GM20431 (cell line): ENCODE results near the gene PDE8B.

Experiments
- in situ Hi-C: fragments of 300-500 bp; cut with MseI, MboI; formaldehyde crosslinking; loops from one replicate; pipeline ENCODE4 v1.15.0; 2020; ENCODE audit warnings: low sequenced_read_pairs; ENCODE audit not compliant: unreplicated experiment

PDE8B gene

DNA sequence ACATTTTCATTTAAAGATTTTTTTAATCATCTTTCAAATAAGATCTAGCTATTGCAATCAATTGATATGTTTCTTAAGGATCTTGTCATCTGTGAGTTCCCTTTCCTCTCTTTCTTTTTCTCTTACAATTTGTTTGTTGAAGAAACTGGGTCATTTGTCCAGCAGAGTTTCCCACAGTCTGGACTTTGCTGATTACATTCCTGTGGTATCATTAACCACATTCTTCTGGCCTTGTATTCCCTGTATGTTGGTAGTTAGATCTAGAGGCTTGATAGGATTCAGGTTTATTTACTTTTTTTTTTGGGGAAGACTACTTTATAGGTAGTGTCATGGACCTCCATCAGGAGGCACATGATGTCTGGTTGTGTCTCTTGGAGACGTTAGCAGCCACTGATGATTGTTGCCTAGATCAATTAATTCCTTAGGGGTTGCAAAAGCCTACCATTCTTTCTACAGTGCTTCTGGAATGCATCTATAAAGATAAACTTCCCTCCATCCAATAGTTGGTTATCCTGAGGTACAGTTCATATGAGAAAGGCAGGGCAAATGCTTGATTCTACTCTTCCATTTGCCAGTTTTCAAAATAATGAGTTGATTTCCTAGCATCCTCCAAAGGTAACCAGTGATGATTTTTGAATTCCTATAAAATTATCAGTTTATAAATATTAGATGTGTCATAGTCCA, 14.3 kb downstream of the PDE8B start:
- in situ Hi-C loops: no loop called here

DNA sequence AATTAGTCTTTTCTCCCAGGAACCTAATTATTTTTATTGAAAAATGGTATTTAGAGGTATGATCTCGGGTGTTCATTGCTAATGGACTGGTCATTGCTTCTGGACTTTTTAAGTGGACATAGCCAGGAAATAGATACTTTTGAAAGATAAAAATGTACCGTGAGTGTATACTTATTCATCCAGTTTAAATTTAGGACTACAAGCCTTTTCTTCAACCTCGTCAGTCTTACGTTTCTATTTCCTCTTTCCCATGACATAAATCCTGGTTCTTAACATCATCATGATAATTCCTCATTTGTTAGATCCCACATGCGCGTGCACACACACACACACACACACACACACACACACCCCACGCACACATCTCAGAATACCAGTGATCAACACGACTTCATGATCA, 15.1 kb downstream of the PDE8B start:
- in situ Hi-C loops: no loop called here

DNA sequence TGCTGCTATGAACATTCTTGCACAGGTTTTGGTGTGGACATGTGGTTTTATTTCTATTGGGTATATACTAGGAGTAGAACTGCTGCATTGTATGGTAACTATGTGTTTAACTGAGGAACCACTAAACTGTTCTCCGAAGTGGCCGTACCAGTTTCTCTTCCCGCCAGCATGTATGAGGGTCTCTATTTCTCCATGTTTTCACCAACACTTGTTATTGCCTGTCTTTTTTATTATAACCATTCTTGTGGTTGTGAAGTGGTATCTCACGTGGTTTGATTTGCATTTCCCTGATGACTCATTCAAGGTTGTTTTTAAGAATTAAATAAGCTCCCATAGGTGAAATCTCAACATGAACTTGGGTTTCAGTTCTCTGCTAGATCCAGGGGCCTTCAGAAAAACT, 19.4 kb downstream of the PDE8B start:
- in situ Hi-C loops: no loop called here

- in situ Hi-C loops: no loop called here
Observed at GRCh38 chr5:77230727-77231470, 20.4 kb downstream of the PDE8B start.

DNA sequence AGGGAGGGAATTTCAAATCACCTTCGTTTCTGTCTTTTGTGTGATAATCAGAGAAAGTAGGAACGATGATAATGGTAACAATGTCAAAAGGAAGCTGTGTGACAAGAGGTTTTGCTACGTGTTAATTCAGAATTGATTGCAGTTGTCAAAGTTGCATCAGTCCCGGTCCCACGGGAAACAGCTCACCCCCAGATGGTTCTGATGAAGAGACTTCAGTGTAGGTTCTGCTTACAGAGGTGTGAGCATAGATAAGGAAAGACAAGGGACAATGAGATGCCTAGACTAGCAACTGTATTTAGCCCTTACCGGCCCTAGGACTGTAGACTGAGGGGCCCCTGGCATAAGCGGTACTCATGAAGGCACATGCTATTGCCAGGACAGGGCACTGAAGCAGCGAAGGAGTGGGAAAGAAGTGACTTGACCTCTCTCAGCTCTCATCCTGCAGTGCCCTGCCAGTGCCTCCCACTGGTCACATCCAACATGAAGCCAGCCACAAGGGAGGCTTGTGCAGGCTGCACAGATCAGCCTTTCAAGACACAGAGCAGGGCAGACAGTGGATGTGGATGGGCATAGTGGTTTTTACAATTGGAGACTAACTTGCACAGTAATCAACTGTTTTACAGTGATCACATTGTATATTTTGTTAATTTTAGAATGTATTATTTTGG, 21.1 kb downstream of the PDE8B start:
- in situ Hi-C loops: no loop called here

GRCh38 chr5:77232574-77233358, 22.3 kb downstream of the PDE8B start:
- in situ Hi-C loops: no loop called here

DNA sequence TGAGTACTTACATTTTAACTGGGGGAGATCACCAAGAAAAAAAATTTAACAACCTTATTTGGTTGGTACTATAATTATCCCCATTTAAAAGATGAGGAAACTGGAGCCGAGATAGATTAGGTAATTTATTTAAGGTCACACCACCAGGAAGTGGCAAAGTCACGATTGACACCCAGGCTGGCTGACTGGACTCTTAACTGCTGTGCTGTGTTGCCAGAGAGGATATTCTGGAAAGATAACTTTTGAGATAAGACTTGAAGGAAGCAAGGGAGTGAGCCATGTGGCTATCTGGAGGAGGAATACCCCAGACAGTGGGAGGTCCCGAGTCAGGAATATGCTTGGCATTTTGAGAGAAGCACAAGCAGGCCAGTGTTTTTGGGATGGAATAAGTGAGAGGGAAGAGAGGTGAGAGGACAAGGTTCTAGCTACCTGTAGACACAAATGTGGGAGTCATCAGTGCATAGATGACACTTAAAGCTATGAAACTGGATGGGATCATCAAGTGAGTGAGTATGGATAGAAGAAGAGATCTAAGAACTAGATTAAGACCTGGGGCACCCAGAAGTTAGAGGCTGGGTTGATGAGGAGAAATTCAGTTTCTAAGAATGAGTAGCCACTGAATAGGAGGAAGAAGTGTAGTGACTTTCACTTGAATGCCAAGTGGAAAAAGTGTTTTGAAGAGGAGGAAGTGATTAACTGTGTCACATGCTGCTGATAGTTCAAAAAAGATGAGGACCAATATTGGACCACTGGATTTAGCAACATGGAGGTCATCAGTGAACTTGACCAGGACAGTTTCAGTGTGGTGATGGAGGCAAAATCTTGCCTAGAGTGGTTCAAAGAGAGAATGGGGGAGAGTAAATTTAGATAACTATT, 25.6 kb downstream of the PDE8B start:
- in situ Hi-C loops: no loop called here

- in situ Hi-C loops: no loop called here
Observed at GRCh38 chr5:77239126-77239741, 28.8 kb downstream of the PDE8B start.

GRCh38 chr5:77241444-77241843, 31.0 kb downstream of the PDE8B start:
- in situ Hi-C loops: no loop called here

GRCh38 chr5:77249475-77249874, 39.0 kb downstream of the PDE8B start:
- in situ Hi-C loops: no loop called here

DNA sequence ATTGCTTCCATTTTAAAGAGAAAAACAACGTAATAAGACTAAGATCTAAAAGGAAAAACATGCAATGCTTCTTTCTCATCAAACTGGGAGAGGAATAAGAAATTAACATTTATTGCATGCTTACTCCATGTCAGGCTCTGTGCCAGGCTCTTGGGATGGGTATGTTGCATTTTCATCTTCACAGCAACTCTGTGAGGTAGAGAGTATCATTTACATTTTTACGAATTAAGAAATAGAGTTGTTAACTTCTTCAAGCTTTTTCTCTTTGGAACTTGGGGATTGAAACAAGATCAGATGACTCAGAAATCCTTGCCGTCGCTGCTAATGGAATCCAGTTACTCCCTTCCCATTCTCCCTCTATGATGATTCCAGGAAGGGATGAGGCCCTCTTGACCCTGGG, 39.5 kb downstream of the PDE8B start:
- in situ Hi-C loops: no loop called here

- in situ Hi-C loops: no loop called here
Observed at GRCh38 chr5:77251921-77252320, 41.4 kb downstream of the PDE8B start.

DNA sequence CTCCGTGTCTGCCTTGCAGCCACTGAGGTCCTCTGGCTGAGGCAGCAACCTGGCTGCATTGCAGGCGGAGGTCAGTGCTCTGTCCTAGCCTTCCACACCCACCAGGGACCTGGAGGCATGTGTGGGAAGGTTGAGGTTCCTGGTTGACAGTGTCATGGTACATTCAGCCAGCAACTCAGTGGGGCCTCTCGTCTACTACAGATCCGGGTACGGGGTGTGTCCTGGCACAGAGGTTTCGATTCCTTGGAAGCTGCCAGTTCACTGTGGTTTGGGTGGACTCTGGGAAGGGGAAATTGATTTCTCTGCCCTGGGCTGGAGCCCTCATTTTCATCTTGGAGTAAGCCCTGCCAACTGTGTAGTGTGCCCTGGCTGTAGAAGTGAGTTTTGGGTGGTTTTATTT, 45.1 kb downstream of the PDE8B start:
- in situ Hi-C loops: no loop called here

GRCh38 chr5:77256406-77256805, 45.9 kb downstream of the PDE8B start:
- in situ Hi-C loops: no loop called here

- in situ Hi-C loops: no loop called here
Observed at GRCh38 chr5:77258652-77259051, 48.2 kb downstream of the PDE8B start.

DNA sequence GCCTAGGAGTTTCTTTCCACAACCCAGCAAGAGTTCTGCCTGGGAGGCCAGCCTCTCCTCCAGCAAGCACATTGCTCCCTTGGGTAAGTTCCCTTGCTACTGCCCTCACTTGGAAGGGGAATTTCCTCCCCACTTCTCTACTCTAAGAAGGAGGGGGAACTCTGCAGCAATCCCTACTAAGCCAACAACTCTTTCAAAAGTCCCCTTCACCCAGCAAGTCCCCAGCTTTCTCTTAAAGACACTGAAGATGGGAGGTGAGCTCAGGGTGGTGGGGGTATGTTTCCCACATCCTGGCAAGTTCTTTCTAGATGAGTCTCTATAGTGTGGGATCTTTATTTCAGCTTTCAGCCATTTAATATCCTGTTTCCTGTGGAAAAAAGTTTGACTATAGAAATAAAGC, 49.0 kb downstream of the PDE8B start:
- in situ Hi-C loops: no loop called here

- in situ Hi-C loops: no loop called here
Observed at GRCh38 chr5:77262697-77263096, 52.2 kb downstream of the PDE8B start.

DNA sequence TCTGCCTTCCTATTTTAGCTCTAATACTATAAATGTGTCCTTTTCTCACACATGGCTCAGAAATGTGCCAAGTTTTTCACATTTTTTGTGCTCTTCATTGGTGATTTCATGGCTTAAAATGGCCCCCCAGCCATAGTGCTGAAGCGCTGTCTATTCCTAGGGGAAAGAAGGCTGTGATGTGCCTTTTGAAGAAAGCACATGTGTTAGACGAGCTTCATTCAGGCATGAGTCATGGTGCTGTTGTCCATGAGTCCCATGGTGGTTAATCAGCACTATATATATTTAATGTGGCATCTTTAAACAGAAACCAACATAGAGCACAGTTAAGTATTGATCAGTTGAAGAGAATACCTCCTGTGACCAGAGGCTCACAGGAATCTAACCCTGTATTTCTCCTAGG, 55.8 kb downstream of the PDE8B start:
- in situ Hi-C loops: no loop called here

- in situ Hi-C loops: no loop called here
Observed at GRCh38 chr5:77267496-77267895, 57.0 kb downstream of the PDE8B start.
